Esophagus (tissue), 2 donors: ENCODE data around the gene CD69. TPM values are rescaled to one million over a fixed set of nuclear protein-coding genes. Genes with fewer than 3 reads are reported as not detected.
"Not testable (repeated sequence)": the region's sequence is repeated elsewhere in the genome, so short reads cannot be mapped to it uniquely, and the experiment has no call there.

Experiments used
- H3K27ac ChIP-seq, 2 donors: one replicate each; pipeline ENCODE4 v1.5.1; 2013; ENCODE audit warnings: low read depth in 2 of 2, mild to moderate bottlenecking in 2 of 2, inconsistent platforms in 1 of 2, low read length in 1 of 2, moderate library complexity in 1 of 2
- H3K27me3 ChIP-seq, 2 donors: one replicate each; pipeline ENCODE4 v1.6.1; 2013; ENCODE audit warnings: low read length in 2 of 2, control low read depth in 1 of 2, mild to moderate bottlenecking in 1 of 2; ENCODE audit not compliant: insufficient read depth in 2 of 2, control insufficient read depth in 1 of 2
- H3K36me3 ChIP-seq, 2 donors: one replicate each; pipeline ENCODE4 v1.6.1; 2013; ENCODE audit warnings: low read length in 1 of 2; ENCODE audit not compliant: control insufficient read depth in 2 of 2, insufficient read depth in 2 of 2
- H3K4me1 ChIP-seq, 2 donors: one replicate each; pipeline ENCODE4 v1.6.1; 2013; ENCODE audit warnings: low read length in 1 of 2; ENCODE audit not compliant: control insufficient read depth in 2 of 2, insufficient read depth in 2 of 2
- H3K4me3 ChIP-seq, 2 donors: one replicate each; pipeline ENCODE4 v1.5.1; 2013; ENCODE audit warnings: low read length in 2 of 2, mild to moderate bottlenecking in 2 of 2, low read depth in 1 of 2, moderate library complexity in 1 of 2
- H3K9me3 ChIP-seq, 2 donors: one replicate each; pipeline ENCODE4 v1.6.1; 2013; ENCODE audit warnings: mild to moderate bottlenecking in 2 of 2, low read depth in 1 of 2, low read length in 1 of 2, moderate library complexity in 1 of 2; ENCODE audit not compliant: control insufficient read depth in 2 of 2, insufficient read depth in 1 of 2
- WGBS, 2 donors: extraction: QIAGEN DNeasy Blood & Tissue Kit; methylation state at CpG; one replicate each; pipeline ENCODE4 v1.1.7; 2013; 5-methylcytosine and 5-hydroxymethylcytosine counted together
- polyA plus RNA-seq, 2 donors: library from polyadenylated mRNA; stranded (reverse); fragments of 200-250 nt; gene quantifications; one replicate each; pipeline ENCODE4 v1.2.3, GENCODE V29; 2013
- donor health status: healthy with polysubstance abuse.
- donor health status: Bipolar disorder and iron deficiency.

CD69 gene
- polyA plus RNA-seq, 2 donors: 1.6 to 1.8 TPM

GRCh38 chr12:9729082-9729481, 31.6 kb downstream of the CD69 start:
- no peaks in the 10 kb centered on the region for H3K27me3 ChIP-seq
- no peaks in the 10 kb centered on the region for H3K4me1 ChIP-seq
- H3K27ac ChIP-seq: no peak overlapping the region
- no peak overlapping the region for H3K4me3 ChIP-seq
- no peaks in the 10 kb centered on the region for H3K36me3 ChIP-seq
- H3K9me3 ChIP-seq: no peaks in the 10 kb centered on the region

DNA sequence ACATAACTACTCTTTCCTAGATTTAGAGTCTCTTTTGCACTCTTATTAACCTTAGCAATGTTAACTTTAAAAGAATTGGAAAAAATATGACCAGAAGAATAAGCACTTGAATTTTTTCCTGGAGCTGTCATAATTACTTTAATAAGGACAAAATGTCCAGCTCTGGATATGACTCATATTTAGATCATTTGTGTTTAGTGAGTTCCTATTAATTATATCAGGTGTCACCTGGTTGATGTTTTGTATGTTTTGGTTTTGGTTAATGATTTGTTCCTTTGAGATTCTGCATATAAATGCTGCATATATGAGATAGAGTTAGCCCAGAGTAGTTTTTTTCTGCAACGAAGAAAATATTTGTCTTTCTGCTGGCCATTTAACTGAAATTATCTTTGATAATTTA, 32.9 kb downstream of the CD69 start:
- no peaks in the 10 kb centered on the region for H3K36me3 ChIP-seq
- 68 to 88% methylated on average over 1 of the region's 1 CpG for WGBS, 2 donors
- H3K9me3 ChIP-seq: no peaks in the 10 kb centered on the region
- no peaks in the 10 kb centered on the region for H3K27me3 ChIP-seq
- H3K4me3 ChIP-seq: no peak overlapping the region
- no peak overlapping the region for H3K27ac ChIP-seq
- H3K4me1 ChIP-seq: no peaks in the 10 kb centered on the region

- Histone ChIP-seq H3K4me3 (no peak overlapping the region), H3K27ac (no peak overlapping the region), H3K9me3 (no peaks in the 10 kb centered on the region), H3K27me3 (no peaks in the 10 kb centered on the region), H3K36me3 (no peaks in the 10 kb centered on the region), H3K4me1 (no peaks in the 10 kb centered on the region)
- 65 to 73% methylated on average over 2 of the region's 2 CpGs for WGBS, 2 donors
Observed at GRCh38 chr12:9725213-9725870, 35.4 kb downstream of the CD69 start.

- H3K27ac ChIP-seq: no peak overlapping the region
- WGBS, 2 donors: 89 to 90% methylated on average over 1 of the region's 1 CpG
Observed at GRCh38 chr12:9724023-9724422, 36.7 kb downstream of the CD69 start.

GRCh38 chr12:9721394-9722092, 39.2 kb downstream of the CD69 start:
- no peaks in the 10 kb centered on the region for H3K9me3 ChIP-seq
- H3K4me3 ChIP-seq: no peak overlapping the region
- no peak overlapping the region for H3K27ac ChIP-seq
- H3K27me3 ChIP-seq: no peaks in the 10 kb centered on the region
- H3K36me3 ChIP-seq: no peaks in the 10 kb centered on the region
- no peaks in the 10 kb centered on the region for H3K4me1 ChIP-seq
- WGBS, 2 donors: 54 to 57% methylated on average over 5 of the region's 5 CpGs

More at GRCh38 chr12:9724023-9724422, 36.7 kb downstream of the CD69 start:
- Histone ChIP-seq H3K27me3 (no peaks in the 10 kb centered on the region), H3K9me3 (no peaks in the 10 kb centered on the region), H3K4me3 (no peak overlapping the region), H3K36me3 (no peaks in the 10 kb centered on the region), H3K4me1 (no peaks in the 10 kb centered on the region)

DNA sequence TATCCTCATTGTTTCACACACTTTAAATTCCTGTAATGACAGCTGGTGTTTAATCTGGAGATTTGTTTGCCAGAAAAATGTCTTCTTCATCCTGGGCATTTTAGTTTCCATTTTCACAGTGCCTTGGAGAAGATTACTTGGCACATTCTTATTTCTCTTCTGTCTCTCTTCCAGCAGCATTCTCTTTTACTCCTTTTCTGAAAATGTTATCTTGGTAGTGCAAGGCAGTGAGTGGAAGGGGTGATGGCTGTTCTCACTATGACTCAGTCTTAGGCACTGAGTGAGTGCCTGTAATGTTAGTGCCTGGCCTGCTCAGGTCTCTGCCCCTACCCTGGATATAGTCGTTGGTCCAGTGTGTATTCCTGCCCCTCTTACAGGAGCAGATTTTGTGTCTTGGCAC, 40.9 kb downstream of the CD69 start:
- H3K27ac ChIP-seq: no peak overlapping the region
- H3K27me3 ChIP-seq: no peaks in the 10 kb centered on the region
- no peak overlapping the region for H3K4me3 ChIP-seq
- H3K36me3 ChIP-seq: no peaks in the 10 kb centered on the region
- 25 to 77% methylated on average over 1 of the region's 1 CpG for WGBS, 2 donors
- no peaks in the 10 kb centered on the region for H3K4me1 ChIP-seq
- H3K9me3 ChIP-seq: no peaks in the 10 kb centered on the region

DNA sequence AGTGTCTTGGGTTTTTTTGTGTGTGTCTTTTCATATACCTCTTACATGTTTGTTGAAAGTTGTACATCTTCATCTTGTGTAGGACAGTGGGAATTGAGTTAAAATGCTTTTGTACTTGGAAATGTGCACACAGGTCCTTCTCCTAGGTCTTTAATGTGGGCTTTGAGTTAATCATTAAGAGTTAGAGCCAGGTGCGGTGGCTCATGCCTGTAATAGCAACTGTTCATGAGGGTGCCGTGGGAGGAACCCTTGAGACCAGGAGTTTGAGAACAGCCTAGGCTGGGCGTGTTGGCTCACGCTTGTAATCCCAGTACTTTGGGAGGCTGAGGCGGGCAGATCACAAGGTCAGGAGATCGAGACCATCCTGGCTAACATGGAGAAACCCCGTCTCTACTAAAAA, 41.7 kb downstream of the CD69 start:
- no peaks in the 10 kb centered on the region for H3K36me3 ChIP-seq
- H3K27ac ChIP-seq: no peak overlapping the region
- H3K27me3 ChIP-seq: no peaks in the 10 kb centered on the region
- H3K4me1 ChIP-seq: no peaks in the 10 kb centered on the region
- H3K9me3 ChIP-seq: no peaks in the 10 kb centered on the region
- no peak overlapping the region for H3K4me3 ChIP-seq
- 87 to 95% methylated on average over 7 of the region's 7 CpGs for WGBS, 2 donors

- H3K4me3 ChIP-seq: no peak overlapping the region
- H3K27me3 ChIP-seq: no peaks in the 10 kb centered on the region
- H3K36me3 ChIP-seq: no peaks in the 10 kb centered on the region
- no peak overlapping the region for H3K27ac ChIP-seq
- H3K9me3 ChIP-seq: no peaks in the 10 kb centered on the region
- no peaks in the 10 kb centered on the region for H3K4me1 ChIP-seq
- 92 to 93% methylated on average over 15 of the region's 15 CpGs for WGBS, 2 donors
Observed at GRCh38 chr12:9717070-9717925, 43.4 kb downstream of the CD69 start.

GRCh38 chr12:9713032-9713558, 47.6 kb downstream of the CD69 start:
- not testable (repeated sequence) for H3K27me3 ChIP-seq, H3K36me3 ChIP-seq, H3K4me3 ChIP-seq, H3K9me3 ChIP-seq, H3K27ac ChIP-seq, H3K4me1 ChIP-seq
- WGBS, 2 donors: 80 to 82% methylated on average over 6 of the region's 6 CpGs
